Ishikawa (cell line): ENCODE measurements around the gene SH2D3C.

Experiments
- CREB1 ChIP-seq: IDR thresholded peaks from 2 replicates; pipeline ENCODE4 v1.6.1; 2012; ENCODE audit warnings: low read depth
- RAD21 ChIP-seq: IDR thresholded peaks from 2 replicates; pipeline ENCODE4 v1.6.1; 2012; ENCODE audit warnings: low read depth
- TAF1 ChIP-seq: IDR thresholded peaks from 2 replicates; pipeline ENCODE4 v1.6.1; 2012; ENCODE audit warnings: low read depth, mild to moderate bottlenecking
- TF ChIP-seq, protein P1 (sequence below): IDR thresholded peaks from 2 replicates; pipeline ENCODE4 v1.6.1; 2012; ENCODE audit warnings: low read depth, mild to moderate bottlenecking
- TF ChIP-seq, protein P2 (sequence below): IDR thresholded peaks from 2 replicates; pipeline ENCODE4 v1.6.1; 2012

DNA sequence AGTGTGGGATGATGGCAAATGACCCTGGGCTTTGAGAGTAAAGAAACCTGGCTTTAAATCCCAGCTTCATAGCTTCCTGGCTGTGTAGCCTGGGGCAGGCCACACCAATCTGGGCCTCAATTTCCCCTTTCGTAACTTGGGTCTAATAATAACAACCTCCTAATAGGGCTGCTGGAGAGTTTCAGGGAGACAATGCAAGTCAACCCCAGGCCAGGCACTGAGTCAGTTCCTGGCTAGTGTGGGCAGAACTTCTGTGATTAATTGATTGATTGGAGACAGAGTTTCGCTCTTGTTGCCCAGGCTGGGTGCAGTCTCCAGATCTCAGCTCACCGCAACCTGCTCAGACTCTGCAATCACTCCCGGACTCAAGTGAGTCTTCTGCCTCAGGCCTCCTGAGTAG, 3.3 kb upstream of the SH2D3C start:
- TF ChIP-seq CREB1 (no peak), RAD21 (no peak), TAF1 (no peak)
- TF ChIP-seq, protein P1, sequence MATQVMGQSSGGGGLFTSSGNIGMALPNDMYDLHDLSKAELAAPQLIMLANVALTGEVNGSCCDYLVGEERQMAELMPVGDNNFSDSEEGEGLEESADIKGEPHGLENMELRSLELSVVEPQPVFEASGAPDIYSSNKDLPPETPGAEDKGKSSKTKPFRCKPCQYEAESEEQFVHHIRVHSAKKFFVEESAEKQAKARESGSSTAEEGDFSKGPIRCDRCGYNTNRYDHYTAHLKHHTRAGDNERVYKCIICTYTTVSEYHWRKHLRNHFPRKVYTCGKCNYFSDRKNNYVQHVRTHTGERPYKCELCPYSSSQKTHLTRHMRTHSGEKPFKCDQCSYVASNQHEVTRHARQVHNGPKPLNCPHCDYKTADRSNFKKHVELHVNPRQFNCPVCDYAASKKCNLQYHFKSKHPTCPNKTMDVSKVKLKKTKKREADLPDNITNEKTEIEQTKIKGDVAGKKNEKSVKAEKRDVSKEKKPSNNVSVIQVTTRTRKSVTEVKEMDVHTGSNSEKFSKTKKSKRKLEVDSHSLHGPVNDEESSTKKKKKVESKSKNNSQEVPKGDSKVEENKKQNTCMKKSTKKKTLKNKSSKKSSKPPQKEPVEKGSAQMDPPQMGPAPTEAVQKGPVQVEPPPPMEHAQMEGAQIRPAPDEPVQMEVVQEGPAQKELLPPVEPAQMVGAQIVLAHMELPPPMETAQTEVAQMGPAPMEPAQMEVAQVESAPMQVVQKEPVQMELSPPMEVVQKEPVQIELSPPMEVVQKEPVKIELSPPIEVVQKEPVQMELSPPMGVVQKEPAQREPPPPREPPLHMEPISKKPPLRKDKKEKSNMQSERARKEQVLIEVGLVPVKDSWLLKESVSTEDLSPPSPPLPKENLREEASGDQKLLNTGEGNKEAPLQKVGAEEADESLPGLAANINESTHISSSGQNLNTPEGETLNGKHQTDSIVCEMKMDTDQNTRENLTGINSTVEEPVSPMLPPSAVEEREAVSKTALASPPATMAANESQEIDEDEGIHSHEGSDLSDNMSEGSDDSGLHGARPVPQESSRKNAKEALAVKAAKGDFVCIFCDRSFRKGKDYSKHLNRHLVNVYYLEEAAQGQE = no peak
- TF ChIP-seq, protein P2, sequence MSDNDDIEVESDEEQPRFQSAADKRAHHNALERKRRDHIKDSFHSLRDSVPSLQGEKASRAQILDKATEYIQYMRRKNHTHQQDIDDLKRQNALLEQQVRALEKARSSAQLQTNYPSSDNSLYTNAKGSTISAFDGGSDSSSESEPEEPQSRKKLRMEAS = no peak
